Activated CD4-positive, alpha-beta T cell treated with anti-CD3 and anti-CD28 coated beads for 36 hours (primary cell): Measurements from ENCODE around the gene LEFTY2. TPM values are rescaled to one million over a fixed set of nuclear protein-coding genes. Genes with fewer than 3 reads are reported as not detected.
A peak's percentile ranks its signal among the peaks of the same experiment; 100 is the strongest.

ENCODE experiments used
- ATAC-seq: fragments of 200-7000 bp; cut with Tn5 transposase; one replicate; pipeline ENCODE4 v1.10.0; 2021; ENCODE audit warnings: mild to moderate bottlenecking, moderate library complexity
- CTCF ChIA-PET: fragments of 350-600 bp; sonication (Branson Sonifier 250); formaldehyde crosslinking; loops from one replicate; lab custom pipeline; 2021; ENCODE audit warnings: antibody characterized with exemption; lab: Charles Lee
- POLR2A ChIA-PET: fragments of 350-600 bp; sonication (Branson Sonifier 250); formaldehyde crosslinking; loops from one replicate; lab custom pipeline; 2021; ENCODE audit warnings: antibody characterized with exemption, inconsistent platforms; lab: Charles Lee
- DNase-seq: peaks from one replicate; pipeline ENCODE4 v3.0.0-alpha.2; 2020
- H3K27ac Mint-ChIP-seq: one replicate; pipeline ENCODE4 v1.8.0; 2021; ENCODE audit warnings: mixed read lengths
- H3K27me3 Mint-ChIP-seq: one replicate; pipeline ENCODE4 v1.8.0; 2021; ENCODE audit warnings: mixed read lengths
- H3K36me3 Mint-ChIP-seq: one replicate; pipeline ENCODE4 v1.8.0; 2021; ENCODE audit warnings: low read depth, mixed read lengths
- H3K4me1 Mint-ChIP-seq: one replicate; pipeline ENCODE4 v1.8.0; 2021; ENCODE audit warnings: mixed read lengths
- H3K4me3 Mint-ChIP-seq: one replicate; pipeline ENCODE4 v1.8.0; 2021; ENCODE audit warnings: mild to moderate bottlenecking, moderate library complexity, mixed read lengths
- H3K9me3 Mint-ChIP-seq: one replicate; pipeline ENCODE4 v1.8.0; 2021; ENCODE audit warnings: low read depth, mixed read lengths
- intact Hi-C, 2 experiments: fragments of 100-400 bp; cut with DNase I in 1 of 2; cut with micrococcal nuclease in 1 of 2; formaldehyde crosslinking; loops; one replicate each; pipeline versions ENCODE4 v1.14.2 to v1.15.1; 2022 to 2024; cut with DNase I, micrococcal nuclease
- total RNA-seq, 2 experiments: library from RNA; stranded (reverse); gene quantifications; one replicate each; pipeline ENCODE4 v1.2.3, GENCODE V29; 2021

The LEFTY2 gene
- total RNA-seq, 2 experiments from 2014 or later, result not detected

- intact Hi-C loops, result no loop called here
- DNase-seq (peak; percentile 44), ATAC-seq (no peak)
- H3K4me3 Mint-ChIP-seq, result no peak overlapping the region
- H3K27ac Mint-ChIP-seq, result peak overlapping the region; percentile 91
- ChIA-PET POLR2A (no interaction called here), CTCF (interaction anchor here (0.6 to 0.9 kb wide), 4 partner anchors 9 to 47 kb away, joined by 3 to 4 read pairs (median 3); no protein-coding TSS in a partner anchor)
- no peaks in the 10 kb centered on the region for H3K27me3 Mint-ChIP-seq
- H3K4me1 Mint-ChIP-seq, result peaks cover 26% of the 10 kb centered on the region
- H3K36me3 Mint-ChIP-seq, result peaks cover 5% of the 10 kb centered on the region
- no peaks in the 10 kb centered on the region for H3K9me3 Mint-ChIP-seq
These were observed 12.5 kb downstream of the LEFTY2 start for GRCh38 chr1:225928186-225929175.

GRCh38 chr1:225926551-225927113 is 14.4 kb downstream of the LEFTY2 start:
- POLR2A ChIA-PET, result no interaction called here
- peak overlapping the region; percentile 16 for H3K4me3 Mint-ChIP-seq
- no peaks in the 10 kb centered on the region for H3K27me3 Mint-ChIP-seq
- CTCF ChIA-PET, result interaction anchor here (0.5 to 0.6 kb wide), 3 partner anchors 40 to 459 kb away, joined by 3 read pairs; no protein-coding TSS in a partner anchor
- H3K27ac Mint-ChIP-seq, result peak overlapping the region; percentile 49
- no peak for ATAC-seq
- peaks cover 15% of the 10 kb centered on the region for H3K36me3 Mint-ChIP-seq
- H3K9me3 Mint-ChIP-seq, result no peaks in the 10 kb centered on the region
- no peak for DNase-seq
- peaks cover 39% of the 10 kb centered on the region for H3K4me1 Mint-ChIP-seq
- intact Hi-C loops, result no loop called here

- H3K27me3 Mint-ChIP-seq, result no peaks in the 10 kb centered on the region
- H3K9me3 Mint-ChIP-seq, result no peaks in the 10 kb centered on the region
- intact Hi-C loops, result loop anchor here (1.0 to 5.0 kb wide), 11 partner anchors 27 to 496 kb away; partner anchors contain the start of genes TMEM63A (in 2 of the 2), ACBD3 (in 1 of the 2), H3-3A (in 1 of the 2) and LBR (in 1 of the 2)
- CTCF ChIA-PET, result interaction anchor here (0.6 to 2.7 kb wide), 10 partner anchors 12 to 449 kb away, joined by 3 to 18 read pairs (median 4); partner anchors contain the start of genes SRP9 and TMEM63A
- peak within 1 kb of the TSS; percentile 93 for H3K4me3 Mint-ChIP-seq
- POLR2A ChIA-PET, result interaction anchor here (0.6 to 1.8 kb wide), 4 partner anchors 27 to 146 kb away, joined by 3 to 15 read pairs (median 6); partner anchors contain the start of genes H3-3A, SRP9 and TMEM63A
- peaks cover 36% of the 10 kb centered on the region for H3K36me3 Mint-ChIP-seq
- ATAC-seq (peak; percentile 97), DNase-seq (peak; percentile 97)
- H3K4me1 Mint-ChIP-seq, result peaks cover 54% of the 10 kb centered on the region
- H3K27ac Mint-ChIP-seq, result peak within 1 kb of the TSS; percentile 96
These were observed 17.1 kb downstream of the LEFTY2 start, which contains the start of gene PYCR2 for GRCh38 chr1:225923692-225924555. TSS of gene PYCR2 (minus strand) at chr1:225924250. CDS start at chr1:225924110, 140 bp downstream.

GRCh38 chr1:225923381-225923691 is 17.7 kb downstream of the LEFTY2 start:
- Mint-ChIP-seq H3K27me3 (no peaks in the 10 kb centered on the region), H3K4me3 (peak overlapping the region; percentile 93), H3K27ac (peak overlapping the region; percentile 96), H3K36me3 (peaks cover 39% of the 10 kb centered on the region), H3K4me1 (peaks cover 50% of the 10 kb centered on the region), H3K9me3 (no peaks in the 10 kb centered on the region)
- POLR2A ChIA-PET, result interaction anchor here (1.3 to 1.8 kb wide), 3 partner anchors 26 to 146 kb away, joined by 4 to 15 read pairs (median 9); partner anchors contain the start of genes SRP9 and TMEM63A
- CTCF ChIA-PET, result interaction anchor here (0.7 to 2.7 kb wide), 6 partner anchors 12 to 449 kb away, joined by 3 to 18 read pairs (median 4); partner anchors contain the start of genes SRP9 and TMEM63A
- intact Hi-C loops, result loop anchor here (5.0 kb wide), 2 partner anchors 54 to 264 kb away; partner anchors contain the start of gene ACBD3 (in 1 of the 2)
- DNase-seq, result no peak
- no peak for ATAC-seq

GRCh38 chr1:225921734-225922709 is 19.0 kb downstream of the LEFTY2 start:
- H3K4me1 Mint-ChIP-seq, result peaks cover 51% of the 10 kb centered on the region
- H3K4me3 Mint-ChIP-seq, result peak overlapping the region; percentile 93
- POLR2A ChIA-PET, result interaction anchor here (0.8 to 1.5 kb wide), 2 partner anchors 39 to 144 kb away, joined by 4 to 6 read pairs; partner anchors contain the start of genes SRP9 and TMEM63A
- no peaks in the 10 kb centered on the region for H3K9me3 Mint-ChIP-seq
- peak overlapping the region; percentile 74 for H3K27ac Mint-ChIP-seq
- H3K27me3 Mint-ChIP-seq, result no peaks in the 10 kb centered on the region
- CTCF ChIA-PET, result interaction anchor here (0.6 to 0.9 kb wide), 5 partner anchors 11 to 65 kb away, joined by 3 to 4 read pairs (median 3); no protein-coding TSS in a partner anchor
- ATAC-seq, result no peak
- DNase-seq, result no peak
- intact Hi-C loops, result loop anchor here (5.0 kb wide), 2 partner anchors 55 to 265 kb away; partner anchors contain the start of gene ACBD3 (in 1 of the 2)
- H3K36me3 Mint-ChIP-seq, result peaks cover 50% of the 10 kb centered on the region

GRCh38 chr1:225919906-225920305 is 21.1 kb downstream of the LEFTY2 start:
- intact Hi-C loops, result loop anchor here (5.0 kb wide), 2 partner anchors 57 to 267 kb away; partner anchors contain the start of gene ACBD3 (in 1 of the 2)
- Mint-ChIP-seq H3K4me1 (peaks cover 44% of the 10 kb centered on the region), H3K9me3 (no peaks in the 10 kb centered on the region), H3K27ac (peak overlapping the region; percentile 64), H3K36me3 (peaks cover 56% of the 10 kb centered on the region), H3K27me3 (no peaks in the 10 kb centered on the region), H3K4me3 (peak overlapping the region; percentile 6)
- CTCF ChIA-PET, result interaction anchor here (0.8 to 1.4 kb wide), 3 partner anchors 8 to 499 kb away, joined by 3 to 7 read pairs (median 4); no protein-coding TSS in a partner anchor
- DNase-seq (peak; percentile 73), ATAC-seq (peak; percentile 21)
- POLR2A ChIA-PET, result interaction anchor here (1.1 kb wide), 1 partner anchor 39 kb away, joined by 3 read pairs; no protein-coding TSS in a partner anchor

- Mint-ChIP-seq H3K36me3 (peaks cover 49% of the 10 kb centered on the region), H3K27ac (no peak overlapping the region), H3K4me1 (peaks cover 44% of the 10 kb centered on the region), H3K4me3 (no peak overlapping the region), H3K27me3 (no peaks in the 10 kb centered on the region), H3K9me3 (no peaks in the 10 kb centered on the region)
- POLR2A ChIA-PET, result no interaction called here
- DNase-seq, result no peak
- CTCF ChIA-PET, result interaction anchor here (0.6 to 0.7 kb wide), 2 partner anchors 111 to 485 kb away, joined by 4 read pairs; no protein-coding TSS in a partner anchor
- intact Hi-C loops, result no loop called here
- no peak for ATAC-seq
These were observed 22.7 kb downstream of the LEFTY2 start for GRCh38 chr1:225918280-225918679.

- Mint-ChIP-seq H3K4me1 (peaks cover 39% of the 10 kb centered on the region), H3K9me3 (no peaks in the 10 kb centered on the region), H3K27me3 (no peaks in the 10 kb centered on the region), H3K4me3 (no peak overlapping the region), H3K36me3 (peaks cover 44% of the 10 kb centered on the region), H3K27ac (peak overlapping the region; percentile 15)
- intact Hi-C loops, result no loop called here
- no peak for ATAC-seq
- CTCF ChIA-PET, result interaction anchor here (0.5 to 0.7 kb wide), 2 partner anchors 215 to 484 kb away, joined by 3 to 4 read pairs; no protein-coding TSS in a partner anchor
- POLR2A ChIA-PET, result no interaction called here
- DNase-seq, result no peak
These were observed 23.5 kb downstream of the LEFTY2 start for GRCh38 chr1:225917536-225917935.

GRCh38 chr1:225917101-225917500 is 23.9 kb downstream of the LEFTY2 start:
- Mint-ChIP-seq H3K27ac (peak overlapping the region; percentile 15), H3K4me3 (no peak overlapping the region), H3K4me1 (peaks cover 35% of the 10 kb centered on the region), H3K9me3 (no peaks in the 10 kb centered on the region), H3K36me3 (peaks cover 41% of the 10 kb centered on the region), H3K27me3 (no peaks in the 10 kb centered on the region)
- CTCF ChIA-PET, result interaction anchor here (0.5 kb wide), 1 partner anchor 215 kb away, joined by 3 read pairs; no protein-coding TSS in a partner anchor
- no peak for ATAC-seq
- DNase-seq, result no peak
- intact Hi-C loops, result no loop called here
- POLR2A ChIA-PET, result no interaction called here
